Measurements from ENCODE around the gene FIGNL2. TPM values are rescaled to one million over a fixed set of nuclear protein-coding genes. Genes with fewer than 3 reads are reported as not detected.

Gene FIGNL2
- total and polyA plus RNA-seq, 8 donors: 0.58 to 2.3 (median 1.6) TPM

GRCh38 chr12:51867371-51867770, 18.9 kb upstream of the FIGNL2 start:
- Histone ChIP-seq H3K9me3 (no peaks in the 10 kb centered on the region), H3K4me1 (peaks cover 22 to 51% of the 10 kb centered on the region in 2 donors), H3K27me3 (peaks cover 8 to 85% of the 10 kb centered on the region in 2 donors), H3K27ac (no peak overlapping the region), H3K36me3 (no peaks in the 10 kb centered on the region), H3K4me3 (no peak overlapping the region)
- intact Hi-C loops (cut with DNase I): no loop called here
- no peak for ATAC-seq
- TF ChIP-seq CTCF (IDR thresholded peaks at IDR 0.05): no peak
- no peak for DNase-seq

GRCh38 chr12:51866762-51867161, 18.2 kb upstream of the FIGNL2 start:
- Histone ChIP-seq H3K9me3 (no peaks in the 10 kb centered on the region), H3K4me1 (peaks cover 22 to 50% of the 10 kb centered on the region in 2 donors), H3K27ac (no peak overlapping the region), H3K27me3 (peaks cover 8 to 85% of the 10 kb centered on the region in 2 donors), H3K4me3 (no peak overlapping the region), H3K36me3 (no peaks in the 10 kb centered on the region)
- no peak for DNase-seq
- TF ChIP-seq CTCF (IDR thresholded peaks at IDR 0.05): no peak
- intact Hi-C loops (cut with DNase I): no loop called here
- no peak for ATAC-seq

- intact Hi-C loops (cut with DNase I): no loop called here
- no peaks in the 10 kb centered on the region for H3K9me3 ChIP-seq
- H3K27me3 ChIP-seq: peaks cover 8 to 85% of the 10 kb centered on the region in 2 donors
- no peak overlapping the region for H3K4me3 ChIP-seq
- ATAC-seq (no peak), DNase-seq (no peak)
- TF ChIP-seq CTCF (IDR thresholded peaks at IDR 0.05): no peak
- no peaks in the 10 kb centered on the region for H3K36me3 ChIP-seq
- no peak overlapping the region for H3K27ac ChIP-seq
- peaks cover 22 to 46% of the 10 kb centered on the region in 2 donors for H3K4me1 ChIP-seq
Observed at GRCh38 chr12:51866324-51866723, 17.8 kb upstream of the FIGNL2 start.

- H3K4me1 ChIP-seq: peaks cover 22 to 41% of the 10 kb centered on the region in 2 donors
- H3K9me3 ChIP-seq: no peaks in the 10 kb centered on the region
- intact Hi-C loops (cut with DNase I): no loop called here
- H3K27me3 ChIP-seq: peaks cover 8 to 89% of the 10 kb centered on the region in 2 donors
- ATAC-seq (no peak), DNase-seq (peak in 2 of 4 donors; percentile 18 to 35)
- no peaks in the 10 kb centered on the region for H3K36me3 ChIP-seq
- no peak overlapping the region for H3K4me3 ChIP-seq
- TF ChIP-seq CTCF (IDR thresholded peaks at IDR 0.05): no peak
- H3K27ac ChIP-seq: no peak overlapping the region
Observed at GRCh38 chr12:51865757-51866270, 17.3 kb upstream of the FIGNL2 start.

GRCh38 chr12:51864833-51865670, 16.5 kb upstream of the FIGNL2 start:
- intact Hi-C loops (cut with DNase I): no loop called here

More at GRCh38 chr12:51864833-51865670, 16.5 kb upstream of the FIGNL2 start:
- TF ChIP-seq CTCF (IDR thresholded peaks at IDR 0.05): no peak
- ATAC-seq: peak; percentile 55
- Histone ChIP-seq H3K27ac (no peak overlapping the region), H3K36me3 (no peaks in the 10 kb centered on the region), H3K4me1 (peaks cover 22 to 34% of the 10 kb centered on the region in 2 donors), H3K9me3 (no peaks in the 10 kb centered on the region), H3K4me3 (no peak overlapping the region), H3K27me3 (peaks cover 5 to 85% of the 10 kb centered on the region in 2 donors)
- peak in 1 of 4 donors; percentile 43 for DNase-seq

Measured in left lung (tissue), 10 donors.